Neural cell (in vitro differentiated cells): ENCODE results near the gene DPPA2.

Source experiments
- EP300 ChIP-seq: fragments of 450-650 bp; conservative IDR thresholded peaks from 2 replicates; pipeline ENCODE4 v1.6.1; 2014; ENCODE audit warnings: antibody characterized with exemption, mild to moderate bottlenecking, moderate library complexity; ENCODE audit not compliant: poor library complexity, severe bottlenecking
- EZH2 ChIP-seq: fragments of 200-600, 300-800 bp; shearing (Covaris generic), sonication (generic); IDR thresholded peaks from 2 replicates; pipeline ENCODE4 v1.6.1; 2014; ENCODE audit warnings: antibody characterized with exemption, low read length, borderline replicate concordance, mild to moderate bottlenecking; ENCODE audit not compliant: insufficient read depth, poor library complexity, severe bottlenecking
- MXI1 ChIP-seq: fragments of 450-650 bp; conservative IDR thresholded peaks from 2 replicates; pipeline ENCODE4 v1.6.1; 2014; ENCODE audit warnings: antibody characterized with exemption, mild to moderate bottlenecking; ENCODE audit not compliant: poor library complexity, severe bottlenecking
- POLR2AphosphoS5 ChIP-seq: IDR thresholded peaks from 2 replicates; pipeline ENCODE4 v1.6.1; 2012
- RAD21 ChIP-seq: fragments of 450-650 bp; conservative IDR thresholded peaks from 2 replicates; pipeline ENCODE4 v1.6.1; 2014; ENCODE audit warnings: antibody characterized with exemption, mild to moderate bottlenecking, moderate library complexity
- SMC3 ChIP-seq: fragments of 450-650 bp; conservative IDR thresholded peaks from 2 replicates; pipeline ENCODE4 v1.6.1; 2014; ENCODE audit warnings: antibody characterized with exemption, mild to moderate bottlenecking, moderate library complexity; ENCODE audit not compliant: poor library complexity
- TAF1 ChIP-seq: IDR thresholded peaks from 2 replicates; pipeline ENCODE4 v1.6.1; 2012; ENCODE audit warnings: low read depth
- TF ChIP-seq, protein P1 (sequence below): fragments of 450-650 bp; IDR thresholded peaks from 2 replicates; pipeline ENCODE4 v1.5.1; 2014; ENCODE audit warnings: antibody characterized with exemption, mild to moderate bottlenecking, moderate library complexity; ENCODE audit not compliant: poor library complexity, severe bottlenecking
- TF ChIP-seq, protein P2 (sequence below): IDR thresholded peaks from 2 replicates; pipeline ENCODE4 v1.6.1; 2012; ENCODE audit warnings: borderline replicate concordance

DNA sequence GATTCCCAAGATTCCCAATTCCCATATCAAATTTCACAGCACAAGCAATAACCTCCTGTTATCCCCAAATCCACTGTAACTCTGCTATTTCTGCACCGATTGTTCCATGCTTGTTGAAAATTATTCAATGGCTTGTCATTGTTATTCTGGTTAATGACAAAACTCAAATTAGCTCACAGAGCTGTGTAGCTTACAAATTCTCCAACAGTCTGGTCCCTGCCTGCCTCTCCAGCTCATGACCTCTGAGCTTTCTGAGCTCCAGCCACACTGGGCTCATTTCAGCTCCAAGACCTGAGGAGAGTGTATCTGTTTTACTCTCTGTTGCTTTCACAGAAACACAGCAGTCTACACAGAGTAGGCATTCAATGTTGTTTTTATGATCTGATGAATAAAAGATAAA, 3.3 kb downstream of the DPPA2 start:
- TF ChIP-seq, protein P1, sequence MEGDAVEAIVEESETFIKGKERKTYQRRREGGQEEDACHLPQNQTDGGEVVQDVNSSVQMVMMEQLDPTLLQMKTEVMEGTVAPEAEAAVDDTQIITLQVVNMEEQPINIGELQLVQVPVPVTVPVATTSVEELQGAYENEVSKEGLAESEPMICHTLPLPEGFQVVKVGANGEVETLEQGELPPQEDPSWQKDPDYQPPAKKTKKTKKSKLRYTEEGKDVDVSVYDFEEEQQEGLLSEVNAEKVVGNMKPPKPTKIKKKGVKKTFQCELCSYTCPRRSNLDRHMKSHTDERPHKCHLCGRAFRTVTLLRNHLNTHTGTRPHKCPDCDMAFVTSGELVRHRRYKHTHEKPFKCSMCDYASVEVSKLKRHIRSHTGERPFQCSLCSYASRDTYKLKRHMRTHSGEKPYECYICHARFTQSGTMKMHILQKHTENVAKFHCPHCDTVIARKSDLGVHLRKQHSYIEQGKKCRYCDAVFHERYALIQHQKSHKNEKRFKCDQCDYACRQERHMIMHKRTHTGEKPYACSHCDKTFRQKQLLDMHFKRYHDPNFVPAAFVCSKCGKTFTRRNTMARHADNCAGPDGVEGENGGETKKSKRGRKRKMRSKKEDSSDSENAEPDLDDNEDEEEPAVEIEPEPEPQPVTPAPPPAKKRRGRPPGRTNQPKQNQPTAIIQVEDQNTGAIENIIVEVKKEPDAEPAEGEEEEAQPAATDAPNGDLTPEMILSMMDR, result no peak
- TF ChIP-seq EZH2 (no peak), EP300 (no peak), MXI1 (no peak), SMC3 (no peak), POLR2AphosphoS5 (no peak), TAF1 (no peak), RAD21 (no peak)
- TF ChIP-seq, protein P2, sequence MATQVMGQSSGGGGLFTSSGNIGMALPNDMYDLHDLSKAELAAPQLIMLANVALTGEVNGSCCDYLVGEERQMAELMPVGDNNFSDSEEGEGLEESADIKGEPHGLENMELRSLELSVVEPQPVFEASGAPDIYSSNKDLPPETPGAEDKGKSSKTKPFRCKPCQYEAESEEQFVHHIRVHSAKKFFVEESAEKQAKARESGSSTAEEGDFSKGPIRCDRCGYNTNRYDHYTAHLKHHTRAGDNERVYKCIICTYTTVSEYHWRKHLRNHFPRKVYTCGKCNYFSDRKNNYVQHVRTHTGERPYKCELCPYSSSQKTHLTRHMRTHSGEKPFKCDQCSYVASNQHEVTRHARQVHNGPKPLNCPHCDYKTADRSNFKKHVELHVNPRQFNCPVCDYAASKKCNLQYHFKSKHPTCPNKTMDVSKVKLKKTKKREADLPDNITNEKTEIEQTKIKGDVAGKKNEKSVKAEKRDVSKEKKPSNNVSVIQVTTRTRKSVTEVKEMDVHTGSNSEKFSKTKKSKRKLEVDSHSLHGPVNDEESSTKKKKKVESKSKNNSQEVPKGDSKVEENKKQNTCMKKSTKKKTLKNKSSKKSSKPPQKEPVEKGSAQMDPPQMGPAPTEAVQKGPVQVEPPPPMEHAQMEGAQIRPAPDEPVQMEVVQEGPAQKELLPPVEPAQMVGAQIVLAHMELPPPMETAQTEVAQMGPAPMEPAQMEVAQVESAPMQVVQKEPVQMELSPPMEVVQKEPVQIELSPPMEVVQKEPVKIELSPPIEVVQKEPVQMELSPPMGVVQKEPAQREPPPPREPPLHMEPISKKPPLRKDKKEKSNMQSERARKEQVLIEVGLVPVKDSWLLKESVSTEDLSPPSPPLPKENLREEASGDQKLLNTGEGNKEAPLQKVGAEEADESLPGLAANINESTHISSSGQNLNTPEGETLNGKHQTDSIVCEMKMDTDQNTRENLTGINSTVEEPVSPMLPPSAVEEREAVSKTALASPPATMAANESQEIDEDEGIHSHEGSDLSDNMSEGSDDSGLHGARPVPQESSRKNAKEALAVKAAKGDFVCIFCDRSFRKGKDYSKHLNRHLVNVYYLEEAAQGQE, result no peak
